B cell (primary cell): ENCODE data around the gene CNKSR3. TPM values are rescaled to one million over a fixed set of nuclear protein-coding genes. Genes with fewer than 3 reads are reported as not detected.

ENCODE experiments used
- ATAC-seq: fragments of 200-7000 bp; cut with Tn5 transposase; one replicate; pipeline ENCODE4 v1.10.0; 2021; ENCODE audit warnings: low read depth, mild to moderate bottlenecking, moderate number of reproducible peaks, moderate library complexity
- CTCF ChIA-PET: fragments of 350-600 bp; sonication (Branson Sonifier 250); formaldehyde crosslinking; loops from one replicate; lab custom pipeline; 2021; ENCODE audit warnings: antibody characterized with exemption, inconsistent platforms; lab: Charles Lee
- POLR2A ChIA-PET: fragments of 350-600 bp; sonication (Branson Sonifier 250); formaldehyde crosslinking; loops from one replicate; lab custom pipeline; 2021; ENCODE audit warnings: antibody characterized with exemption; lab: Charles Lee
- DNase-seq: peaks from one replicate; pipeline ENCODE4 v3.0.0; 2013
- H2AFZ ChIP-seq: 2 replicates; pipeline ENCODE4 v1.6.1; 2012; ENCODE audit warnings: mild to moderate bottlenecking, low read depth, low read length; ENCODE audit not compliant: insufficient read depth, poor library complexity, severe bottlenecking
- H3K27ac ChIP-seq, 2 donors: 1 replicate in 1 of 2; 2 replicates in 1 of 2; pipeline ENCODE4 v1.5.1; 2012 to 2013; ENCODE audit warnings: low read length in 2 of 2, mild to moderate bottlenecking in 2 of 2, moderate library complexity in 1 of 2
- H3K27me3 ChIP-seq, 4 experiments: fragments of 200-600 bp in 1 of 4; sonication (generic) in 1 of 4; replicated peaks in 1 of 4; 1 replicate in 2 of 4; 2 replicates in 2 of 4; pipeline versions ENCODE4 v1.6.1 to v1.7.0; 2013 to 2016; ENCODE audit warnings: low read length in 3 of 4, mild to moderate bottlenecking in 2 of 4, mixed read lengths in 1 of 4, moderate library complexity in 1 of 4; ENCODE audit not compliant: insufficient read depth in 4 of 4, control insufficient read depth in 3 of 4; ENCODE audit errors: control extremely low read depth in 1 of 4
- H3K36me3 ChIP-seq, 2 experiments: replicated peaks in 1 of 2; 1 replicate in 1 of 2; 2 replicates in 1 of 2; pipeline versions ENCODE4 v1.6.1 to v1.7.1; 2013; ENCODE audit warnings: low read length in 1 of 2; ENCODE audit not compliant: insufficient read depth in 2 of 2, control insufficient read depth in 1 of 2; ENCODE audit errors: control extremely low read depth in 1 of 2, extremely low read depth in 1 of 2
- H3K4me1 ChIP-seq, 2 donors: fragments of 200-600 bp in 1 of 2; sonication (generic) in 1 of 2; 1 replicate in 1 of 2; 2 replicates in 1 of 2; pipeline versions ENCODE4 v1.5.1 to v1.6.1; 2013 to 2017; ENCODE audit warnings: low read length in 2 of 2; ENCODE audit not compliant: control insufficient read depth in 2 of 2, insufficient read depth in 2 of 2
- H3K4me2 ChIP-seq: replicated peaks from 2 replicates; pipeline ENCODE3; 2012; ENCODE audit warnings: mild to moderate bottlenecking, low read depth, low read length; ENCODE audit not compliant: poor library complexity, severe bottlenecking
- H3K4me3 ChIP-seq, 5 experiments: fragments of 200-600 bp in 1 of 5; sonication (generic) in 1 of 5; 1 replicate in 3 of 5; 2 replicates in 2 of 5; pipeline versions ENCODE4 v1.5.1 to v1.7.0; 2011 to 2016; ENCODE audit warnings: low read length in 4 of 5, mild to moderate bottlenecking in 4 of 5, low read depth in 2 of 5, control low read depth in 1 of 5, moderate library complexity in 1 of 5; ENCODE audit not compliant: insufficient read depth in 1 of 5; ENCODE audit errors: control extremely low read depth in 1 of 5, extremely low read depth in 1 of 5
- H3K79me2 ChIP-seq: fragments of 200-600 bp; sonication (generic); one replicate; pipeline ENCODE4 v1.6.0; 2016; ENCODE audit warnings: low read length; ENCODE audit not compliant: control insufficient read depth, insufficient read depth
- H3K9ac ChIP-seq: fragments of 200-600 bp; sonication (generic); 2 replicates; pipeline ENCODE4 v1.6.1; 2017; ENCODE audit warnings: mild to moderate bottlenecking, low read length, moderate library complexity
- H3K9me3 ChIP-seq, 3 donors: one replicate each; pipeline versions ENCODE4 v1.6.1 to v1.7.1; 2013; ENCODE audit warnings: low read length in 2 of 3; ENCODE audit not compliant: control insufficient read depth in 2 of 3, insufficient read depth in 1 of 3; ENCODE audit errors: control extremely low read depth in 1 of 3
- H4K20me1 ChIP-seq: 2 replicates; pipeline ENCODE4 v1.6.0; 2012; ENCODE audit warnings: mild to moderate bottlenecking, low read length; ENCODE audit not compliant: insufficient read depth, control insufficient read depth, poor library complexity, severe bottlenecking
- H3K27ac Mint-ChIP-seq: one replicate; pipeline ENCODE4 v1.8.0; 2021; ENCODE audit warnings: mixed read lengths
- H3K27me3 Mint-ChIP-seq: one replicate; pipeline ENCODE4 v1.8.0; 2021; ENCODE audit warnings: mixed read lengths
- H3K4me1 Mint-ChIP-seq: one replicate; pipeline ENCODE4 v1.8.0; 2021; ENCODE audit warnings: mixed read lengths
- H3K4me3 Mint-ChIP-seq: one replicate; pipeline ENCODE4 v1.8.0; 2021; ENCODE audit warnings: mixed read lengths
- H3K9me3 Mint-ChIP-seq: one replicate; pipeline ENCODE4 v1.8.0; 2022; ENCODE audit warnings: mixed read lengths; ENCODE audit not compliant: insufficient read depth
- CTCF ChIP-seq: fragments of 200-600 bp; IDR thresholded peaks from one replicate; pipeline ENCODE4 v1.8.0; 2022; ENCODE audit warnings: antibody characterized with exemption, mild to moderate bottlenecking
- EZH2 ChIP-seq: IDR thresholded peaks from 2 replicates; pipeline ENCODE4 v1.6.1; 2012; ENCODE audit warnings: borderline replicate concordance, low read depth, mild to moderate bottlenecking, moderate library complexity, low read length; ENCODE audit not compliant: insufficient read depth, poor library complexity, severe bottlenecking
- WGBS: methylation state at CpG from one replicate; pipeline ENCODE4 v1.1.5; 2013; ENCODE audit warnings: missing lambda C conversion rate; ENCODE audit not compliant: insufficient coverage; 5-methylcytosine and 5-hydroxymethylcytosine counted together
- intact Hi-C: fragments of 100-400 bp; cut with micrococcal nuclease; formaldehyde crosslinking; loops from one replicate; pipeline ENCODE4 v1.10.0; 2022
- polyA plus RNA-seq: library from polyadenylated mRNA; depleted of rRNA; stranded (reverse); fragments of >200 nt; gene quantifications from 2 replicates; pipeline ENCODE4 v1.2.3, GENCODE V29; 2012
- total RNA-seq, 2 donors: library from RNA; stranded (reverse); fragments of 120-200 nt in 1 of 2; gene quantifications; 1 replicate in 1 of 2; 2 replicates in 1 of 2; pipeline versions ENCODE4 v1.2.3 to v1.2.4, GENCODE V29; 2013 to 2022

CNKSR3 gene
- total and polyA plus RNA-seq, 2 donors (not counting 1 experiment from before 2014, with no cell fraction given) = not detected

GRCh38 chr6:154528310-154528915 lies 17.9 kb upstream of the CNKSR3 start:
- ChIA-PET CTCF (interaction anchor here (1.5 kb wide), 1 partner anchor 13 kb away, joined by 3 read pairs; no protein-coding TSS in a partner anchor), POLR2A (no interaction called here)
- DNase-seq (no peak), ATAC-seq (no peak)
- Histone ChIP-seq H3K4me2 (no peak overlapping the region), H2AFZ (no peak overlapping the region), H3K9me3 (no peaks in the 10 kb centered on the region), H3K27ac (no peak overlapping the region), H3K4me3 (no peak overlapping the region), H3K9ac (no peak overlapping the region), H4K20me1 (no peaks in the 10 kb centered on the region), H3K36me3 (no peaks in the 10 kb centered on the region), H3K79me2 (no peaks in the 10 kb centered on the region), H3K27me3 (peaks cover 0 to 3% (median 0%) of the 10 kb centered on the region in 4 experiments), H3K4me1 (no peaks in the 10 kb centered on the region)
- intact Hi-C loops = no loop called here
- WGBS = 94% methylated on average over 3 of the region's 3 CpGs
- H3K27ac Mint-ChIP-seq = no peak overlapping the region
- H3K4me1 Mint-ChIP-seq = no peaks in the 10 kb centered on the region
- H3K4me3 Mint-ChIP-seq = no peak overlapping the region
- H3K9me3 Mint-ChIP-seq = no peaks in the 10 kb centered on the region
- no peaks in the 10 kb centered on the region for H3K27me3 Mint-ChIP-seq
- TF ChIP-seq CTCF = no peak
- TF ChIP-seq EZH2 = no peak

GRCh38 chr6:154526996-154527395 lies 16.5 kb upstream of the CNKSR3 start:
- no peak overlapping the region for H3K27ac ChIP-seq
- no peak overlapping the region for H3K4me2 ChIP-seq
- Mint-ChIP-seq H3K4me3 (no peak overlapping the region), H3K9me3 (no peaks in the 10 kb centered on the region), H3K4me1 (no peaks in the 10 kb centered on the region), H3K27me3 (no peaks in the 10 kb centered on the region), H3K27ac (no peak overlapping the region)
- no peaks in the 10 kb centered on the region for H3K4me1 ChIP-seq
- no peak overlapping the region for H3K9ac ChIP-seq
- no peaks in the 10 kb centered on the region for H3K9me3 ChIP-seq
- no peaks in the 10 kb centered on the region for H3K36me3 ChIP-seq
- peaks cover 0 to 3% (median 0%) of the 10 kb centered on the region in 4 experiments for H3K27me3 ChIP-seq
- intact Hi-C loops = no loop called here
- CTCF ChIA-PET = interaction anchor here (1.5 kb wide), 1 partner anchor 11 kb away, joined by 3 read pairs; no protein-coding TSS in a partner anchor
- WGBS = no CpG with 5 or more reads among the region's 1 CpG
- no peak for DNase-seq
- H3K4me3 ChIP-seq = no peak overlapping the region
- POLR2A ChIA-PET = no interaction called here
- TF ChIP-seq EZH2 (no peak), CTCF (no peak)
- H4K20me1 ChIP-seq = no peaks in the 10 kb centered on the region
- no peaks in the 10 kb centered on the region for H3K79me2 ChIP-seq
- no peak for ATAC-seq
- no peak overlapping the region for H2AFZ ChIP-seq
